Measurements from ENCODE around the gene RITA1. TPM values are rescaled to one million over a fixed set of nuclear protein-coding genes. Genes with fewer than 3 reads are reported as not detected.

RITA1 gene
- total RNA-seq, 1 donor from 2014 or later = 48.4 TPM

- peak overlapping the region; percentile 94 to 95 for H3K27ac ChIP-seq
- H3K4me1 ChIP-seq = peaks cover 50 to 75% of the 10 kb centered on the region in 2 donors
- H3K4me3 ChIP-seq = peak overlapping the region in 1 of 2 donors; percentile 26
- no peaks in the 10 kb centered on the region for H3K27me3 ChIP-seq
- no peak for DNase-seq (ENCODE audit: low spot score in 2 of 2)
- H3K36me3 ChIP-seq = peaks cover 18 to 37% of the 10 kb centered on the region in 2 donors
- no peaks in the 10 kb centered on the region for H3K9me3 ChIP-seq
- TF ChIP-seq CTCF (IDR thresholded peaks at IDR 0.05) = no peak
- intact Hi-C loops (cut with DNase I) = no loop called here
Measured at GRCh38 chr12:113227686-113228391, 42.3 kb downstream of the RITA1 start.

GRCh38 chr12:113228394-113229028 is 43.0 kb downstream of the RITA1 start:
- peaks cover 18 to 37% of the 10 kb centered on the region in 2 donors for H3K36me3 ChIP-seq
- no peak for DNase-seq (ENCODE audit: low spot score in 2 of 2)
- intact Hi-C loops (cut with DNase I) = no loop called here
- peaks cover 49 to 74% of the 10 kb centered on the region in 2 donors for H3K4me1 ChIP-seq
- H3K27ac ChIP-seq = peak overlapping the region; percentile 94 to 95
- no peak overlapping the region for H3K4me3 ChIP-seq
- no peaks in the 10 kb centered on the region for H3K27me3 ChIP-seq
- TF ChIP-seq CTCF (IDR thresholded peaks at IDR 0.05) = no peak
- H3K9me3 ChIP-seq = no peaks in the 10 kb centered on the region

- intact Hi-C loops (cut with DNase I) = no loop called here
- H3K36me3 ChIP-seq = peaks cover 20 to 37% of the 10 kb centered on the region in 2 donors
- DNase-seq (ENCODE audit: low spot score in 2 of 2) = no peak
- no peak overlapping the region for H3K4me3 ChIP-seq
- H3K4me1 ChIP-seq = peaks cover 48 to 73% of the 10 kb centered on the region in 2 donors
- no peaks in the 10 kb centered on the region for H3K9me3 ChIP-seq
- H3K27me3 ChIP-seq = no peaks in the 10 kb centered on the region
- H3K27ac ChIP-seq = peak overlapping the region; percentile 94 to 95
- TF ChIP-seq CTCF (IDR thresholded peaks at IDR 0.05) = no peak
Measured at GRCh38 chr12:113230315-113231234, 45.1 kb downstream of the RITA1 start.

DNA sequence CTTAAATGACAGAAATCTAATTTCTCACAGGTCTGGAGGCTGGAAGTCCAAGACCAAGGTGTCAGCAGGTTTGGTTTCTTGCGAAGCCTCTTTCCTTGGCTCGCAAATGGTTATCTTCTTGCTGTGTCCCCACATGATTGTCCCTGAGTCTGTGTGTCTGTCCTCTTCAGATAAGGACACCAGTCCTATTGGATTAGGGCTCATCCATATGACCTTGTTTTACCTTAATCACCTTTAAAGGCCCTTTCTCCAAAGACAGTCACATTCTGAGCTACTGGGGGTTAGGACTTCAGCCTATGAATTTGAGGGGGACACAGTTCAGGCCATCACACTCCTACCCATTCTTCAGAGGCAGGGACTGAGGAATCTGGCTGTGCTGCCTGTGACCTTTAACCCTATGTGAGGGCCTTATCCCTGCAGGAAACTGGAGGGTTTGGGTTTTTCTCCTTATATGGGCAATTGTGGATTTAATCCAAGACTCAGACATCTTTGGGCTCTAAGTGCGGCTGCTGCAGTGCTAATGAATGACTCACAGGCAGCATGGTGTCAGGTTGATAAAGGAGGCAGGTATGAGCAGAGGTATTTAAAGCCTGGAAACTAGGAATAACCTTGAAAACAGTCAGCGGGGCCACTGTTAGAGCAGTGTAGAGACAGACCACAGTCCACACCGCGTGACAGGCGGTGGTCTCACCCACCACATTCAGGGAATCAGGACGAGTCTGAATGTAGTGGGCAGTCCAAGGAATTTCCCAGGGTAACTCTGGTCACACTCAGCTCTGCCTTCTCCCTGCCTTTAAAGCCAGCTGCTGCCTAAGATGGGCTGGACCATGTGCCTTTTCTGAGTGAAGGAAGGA is 45.9 kb downstream of the RITA1 start:
- Histone ChIP-seq H3K27ac (peak overlapping the region; percentile 94 to 95), H3K4me3 (no peak overlapping the region), H3K27me3 (no peaks in the 10 kb centered on the region), H3K4me1 (peaks cover 51 to 80% of the 10 kb centered on the region in 2 donors), H3K9me3 (no peaks in the 10 kb centered on the region), H3K36me3 (peaks cover 20 to 37% of the 10 kb centered on the region in 2 donors)
- TF ChIP-seq CTCF (IDR thresholded peaks at IDR 0.05) = no peak
- no peak for DNase-seq (ENCODE audit: low spot score in 2 of 2)
- intact Hi-C loops (cut with DNase I) = no loop called here

Measured in ascending aorta (tissue), 2 donors.